NCI-H2029 (cell line): ENCODE measurements around the gene PEG3.
"Not testable (repeated sequence)": the region's sequence is repeated elsewhere in the genome, so short reads cannot be mapped to it uniquely, and the experiment has no call there.

Experiments used
- DNase-seq: peaks from one replicate; lab custom pipeline; 2025; lab: John Stamatoyannopoulos, UW

The PEG3 gene

GRCh38 chr19:56840451-56841192, at the start of gene PEG3, which contains the start of gene ZIM2:
Gene PEG3, minus strand, starts transcription at chr19:56840726. Its CDS starts 16,071 bp downstream, at chr19:56824655.
Gene ZIM2, minus strand, starts transcription at chr19:56840726. Its CDS starts 16,449 bp downstream, at chr19:56824277.
- no peak for DNase-seq

- no peak for DNase-seq
Observed at GRCh38 chr19:56885173-56885985, 44.9 kb upstream of the PEG3 start.

- no peak for DNase-seq
Observed at GRCh38 chr19:56884441-56884840, 43.9 kb upstream of the PEG3 start.

GRCh38 chr19:56880592-56881190, 40.2 kb upstream of the PEG3 start:
- DNase-seq = no peak

GRCh38 chr19:56877069-56877715, 36.7 kb upstream of the PEG3 start:
- DNase-seq = no peak

- DNase-seq = no peak
Observed at GRCh38 chr19:56875717-56876116, 35.2 kb upstream of the PEG3 start.

GRCh38 chr19:56874530-56874929, 34.0 kb upstream of the PEG3 start:
- no peak for DNase-seq

- DNase-seq = no peak
Observed at GRCh38 chr19:56873493-56873892, 33.0 kb upstream of the PEG3 start.

GRCh38 chr19:56869886-56870285, 29.4 kb upstream of the PEG3 start:
- no peak for DNase-seq

- DNase-seq = no peak
Observed at GRCh38 chr19:56868446-56868845, 27.9 kb upstream of the PEG3 start.

GRCh38 chr19:56866538-56866937, 26.0 kb upstream of the PEG3 start:
- DNase-seq = no peak

GRCh38 chr19:56864443-56865125, 24.1 kb upstream of the PEG3 start:
- DNase-seq = no peak

- DNase-seq = no peak
Observed at GRCh38 chr19:56862741-56863140, 22.2 kb upstream of the PEG3 start.

- DNase-seq = not testable (repeated sequence)
Observed at GRCh38 chr19:56860409-56860808, 19.9 kb upstream of the PEG3 start.

GRCh38 chr19:56858026-56858425, 17.5 kb upstream of the PEG3 start:
- no peak for DNase-seq

GRCh38 chr19:56856822-56857221, 16.3 kb upstream of the PEG3 start:
- no peak for DNase-seq

GRCh38 chr19:56852361-56852760, 11.8 kb upstream of the PEG3 start:
- DNase-seq = not testable (repeated sequence)

- DNase-seq = no peak
Observed at GRCh38 chr19:56848166-56848565, 7.6 kb upstream of the PEG3 start.

GRCh38 chr19:56842412-56842811, 1.9 kb upstream of the PEG3 start:
- no peak for DNase-seq

GRCh38 chr19:56841193-56841543, 642 bp upstream of the PEG3 start:
- no peak for DNase-seq

- no peak for DNase-seq
Observed at GRCh38 chr19:56839652-56840450, 675 bp downstream of the PEG3 start.
